T-helper 9 cell (primary cell): ENCODE results near the gene PTAR1.

ENCODE experiments used
- DNase-seq: peaks from one replicate; pipeline ENCODE4 v3.0.0-alpha.2; 2020

PTAR1 gene

DNA sequence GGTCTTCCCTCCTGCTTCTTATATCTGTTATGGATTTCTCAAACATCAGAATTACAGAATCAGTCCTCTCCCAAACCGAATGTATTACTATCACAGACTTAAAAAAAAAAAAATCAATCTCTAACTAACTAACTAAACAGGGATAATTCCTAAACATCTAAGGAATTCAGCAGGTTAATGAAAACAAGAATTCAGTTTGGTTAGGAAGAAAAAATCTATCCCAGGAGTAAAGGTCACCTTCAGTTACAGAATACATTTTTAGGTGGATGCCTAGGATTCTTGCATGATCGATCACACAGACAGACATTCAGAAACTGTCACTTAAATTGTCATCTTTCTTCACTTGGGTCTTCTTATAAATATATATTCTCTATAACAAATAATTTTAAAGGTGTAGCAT lies 11.5 kb downstream of the PTAR1 start:
- no peak for DNase-seq

DNA sequence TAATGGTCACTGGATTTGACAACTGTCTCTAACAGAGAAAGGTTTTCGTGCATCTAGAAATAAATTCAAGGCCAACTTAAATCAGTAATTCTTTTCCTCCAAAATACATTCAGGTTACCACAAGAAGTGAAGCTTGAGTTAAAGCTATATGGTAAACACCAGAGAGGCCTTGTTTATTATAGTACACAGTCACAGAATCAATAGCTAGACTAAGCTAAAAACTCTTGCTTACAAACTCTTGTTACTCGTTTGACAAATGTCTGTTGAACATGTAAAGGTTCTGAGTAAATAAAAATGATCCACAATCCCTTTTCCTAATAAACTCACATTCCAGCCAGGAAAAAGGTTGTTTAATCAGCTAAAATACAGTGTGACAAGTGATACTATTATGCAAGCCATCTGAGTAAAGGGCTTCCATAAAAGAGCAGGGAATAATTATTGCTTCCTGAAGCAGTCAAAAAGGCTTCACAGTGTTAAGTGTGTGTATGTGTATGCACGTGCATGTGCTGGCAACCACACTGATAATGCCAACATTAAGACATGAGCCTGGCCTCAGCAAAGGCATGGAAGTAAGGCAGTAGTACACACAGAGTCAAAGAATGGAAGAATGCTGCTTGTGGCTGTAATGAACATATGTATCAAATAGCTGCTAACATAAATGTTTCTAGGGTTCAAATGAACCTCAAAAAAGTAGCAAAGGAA lies 12.8 kb downstream of the PTAR1 start:
- DNase-seq: no peak

DNA sequence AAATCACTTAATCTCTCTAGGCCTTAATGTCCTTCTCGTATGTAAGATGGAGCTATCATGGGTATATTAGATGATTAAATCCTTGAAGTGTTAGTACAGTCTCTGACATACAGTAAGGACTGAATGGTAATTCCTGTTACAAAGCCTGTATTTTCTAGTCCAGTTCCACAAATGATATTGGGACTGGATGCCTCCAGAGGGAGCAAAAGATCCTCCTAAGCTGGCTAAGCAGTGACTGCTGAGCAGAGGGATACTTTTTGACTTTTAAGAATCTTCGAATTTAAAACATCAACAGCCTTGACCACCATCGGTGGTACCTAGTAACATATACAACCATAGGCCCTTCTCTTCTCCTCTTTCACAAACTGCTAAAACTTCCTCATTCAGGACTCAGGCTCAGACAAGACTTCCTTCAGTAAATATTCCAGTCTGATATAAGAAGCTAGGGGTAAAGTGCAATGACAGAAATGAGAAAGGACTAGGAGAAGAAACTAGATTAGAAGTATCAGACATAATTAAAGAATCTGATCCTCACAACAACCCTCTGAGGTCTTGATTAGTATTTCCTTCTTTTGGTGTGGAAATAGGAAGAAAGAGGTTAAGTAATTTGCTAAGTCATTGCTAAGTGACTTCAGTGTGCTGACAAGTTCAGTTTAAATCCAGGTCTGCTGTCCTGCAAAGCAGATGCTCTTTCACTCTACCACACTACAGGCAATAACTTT lies 13.9 kb downstream of the PTAR1 start:
- DNase-seq: no peak

GRCh38 chr9:69744688-69745380 lies 15.0 kb downstream of the PTAR1 start:
- DNase-seq: no peak

- no peak for DNase-seq
Measured at GRCh38 chr9:69743930-69744329, 15.9 kb downstream of the PTAR1 start.

- DNase-seq: no peak
Measured at GRCh38 chr9:69740872-69741505, 18.8 kb downstream of the PTAR1 start.

DNA sequence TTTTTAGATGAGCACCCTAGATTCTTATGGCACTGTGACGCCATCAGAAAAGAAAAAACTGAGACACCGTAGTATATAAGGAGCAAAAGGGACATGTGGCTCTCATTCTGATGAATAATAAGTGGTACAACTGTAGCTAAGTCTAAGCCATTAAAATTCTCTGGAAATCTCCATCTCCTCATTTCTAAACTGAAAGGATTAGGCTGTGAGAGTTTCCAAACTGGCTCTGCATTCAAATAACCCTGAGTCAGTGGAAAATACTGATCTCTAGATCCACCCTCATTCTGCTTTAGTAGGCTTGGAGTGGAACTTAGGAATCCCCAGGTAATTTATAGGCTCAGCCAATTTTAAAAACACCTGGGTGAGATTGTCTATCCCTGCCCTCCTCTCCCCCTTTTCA lies 28.5 kb downstream of the PTAR1 start:
- no peak for DNase-seq

DNA sequence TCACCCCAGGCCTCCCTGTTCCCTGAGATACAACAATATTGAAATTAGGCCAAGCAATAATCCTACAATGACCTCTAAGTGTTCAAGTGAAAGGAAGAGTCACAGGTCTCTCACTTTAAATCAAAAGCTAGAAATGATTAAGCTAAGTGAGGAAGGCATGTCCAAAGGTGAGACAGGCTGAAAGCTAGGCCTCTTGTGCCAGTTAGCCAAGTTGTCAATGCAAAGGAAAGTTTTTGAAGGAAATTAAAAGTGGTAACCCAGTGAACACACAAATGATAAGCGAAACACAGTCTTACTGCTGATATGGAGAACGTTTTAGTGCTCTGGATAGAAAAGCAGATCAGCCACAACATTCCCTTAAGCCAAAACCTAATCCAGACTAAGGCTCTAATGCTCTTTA lies 39.8 kb downstream of the PTAR1 start:
- DNase-seq: no peak

- DNase-seq: no peak
Measured at GRCh38 chr9:69719367-69719766, 40.4 kb downstream of the PTAR1 start.

- no peak for DNase-seq
Measured at GRCh38 chr9:69718218-69718617, 41.6 kb downstream of the PTAR1 start.

- no peak for DNase-seq
Measured at GRCh38 chr9:69715825-69716224, 44.0 kb downstream of the PTAR1 start.

DNA sequence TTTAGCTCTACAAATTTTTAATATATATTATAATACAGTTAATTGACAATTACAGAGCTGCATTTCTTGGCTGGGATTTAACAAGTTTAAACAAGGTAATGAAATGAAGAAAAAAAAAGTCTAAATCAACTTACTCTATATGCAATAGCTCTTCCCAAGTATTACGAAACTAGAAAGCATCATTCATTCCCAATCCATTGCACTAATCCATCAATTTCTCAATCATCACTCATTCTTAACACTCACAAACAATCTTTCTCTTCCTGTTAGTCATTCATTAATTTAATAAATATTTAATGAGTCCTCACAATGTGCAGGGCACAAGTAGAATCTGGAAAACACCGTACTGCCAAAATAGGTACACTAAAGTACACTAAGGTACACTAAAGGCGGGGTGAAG lies 44.7 kb downstream of the PTAR1 start:
- DNase-seq: no peak

DNA sequence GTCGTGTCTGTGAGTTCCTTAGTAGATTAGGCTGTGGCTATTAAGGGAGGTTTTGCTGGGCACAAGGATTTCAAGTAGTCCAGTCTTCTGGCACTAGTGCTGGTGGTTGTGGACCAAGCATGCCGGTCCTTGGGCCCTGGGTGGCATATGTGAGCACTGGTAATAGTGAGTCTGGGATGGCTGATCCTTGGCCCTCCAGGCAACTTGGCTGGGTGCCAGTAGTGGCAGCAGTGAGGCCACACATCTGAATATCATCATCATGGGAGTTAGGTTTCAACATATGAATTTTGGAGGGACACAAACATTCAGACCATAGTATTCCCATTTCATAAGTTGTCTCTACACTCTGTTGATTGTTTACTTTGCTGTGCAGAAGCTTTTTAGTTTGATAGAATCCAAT lies 62.3 kb downstream of the PTAR1 start:
- no peak for DNase-seq

DNA sequence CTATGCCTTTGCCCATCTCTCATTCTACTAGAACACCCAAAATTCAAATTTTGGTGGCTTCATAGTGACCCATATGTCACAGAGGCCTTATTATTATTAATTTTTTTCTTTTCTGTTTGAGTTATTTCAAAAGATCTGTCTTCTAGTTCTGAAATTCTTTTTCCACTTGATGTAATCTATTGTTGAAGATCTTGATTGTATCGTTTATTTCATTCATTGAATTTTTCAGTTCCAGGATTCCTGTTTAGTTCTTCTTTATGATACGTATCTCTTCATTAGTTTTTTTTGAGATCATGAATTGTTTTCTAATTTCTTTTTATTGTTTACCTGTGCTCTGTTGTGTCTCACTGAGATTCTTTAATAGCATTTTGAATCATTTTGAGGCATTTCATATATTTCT lies 63.0 kb downstream of the PTAR1 start:
- DNase-seq: no peak

- DNase-seq: no peak
Measured at GRCh38 chr9:69689991-69690538, 69.7 kb downstream of the PTAR1 start.

GRCh38 chr9:69683927-69684326 lies 75.9 kb downstream of the PTAR1 start:
- no peak for DNase-seq

- no peak for DNase-seq
Measured at GRCh38 chr9:69678843-69679538, 80.8 kb downstream of the PTAR1 start.

- no peak for DNase-seq
Measured at GRCh38 chr9:69677931-69678330, 81.9 kb downstream of the PTAR1 start.

DNA sequence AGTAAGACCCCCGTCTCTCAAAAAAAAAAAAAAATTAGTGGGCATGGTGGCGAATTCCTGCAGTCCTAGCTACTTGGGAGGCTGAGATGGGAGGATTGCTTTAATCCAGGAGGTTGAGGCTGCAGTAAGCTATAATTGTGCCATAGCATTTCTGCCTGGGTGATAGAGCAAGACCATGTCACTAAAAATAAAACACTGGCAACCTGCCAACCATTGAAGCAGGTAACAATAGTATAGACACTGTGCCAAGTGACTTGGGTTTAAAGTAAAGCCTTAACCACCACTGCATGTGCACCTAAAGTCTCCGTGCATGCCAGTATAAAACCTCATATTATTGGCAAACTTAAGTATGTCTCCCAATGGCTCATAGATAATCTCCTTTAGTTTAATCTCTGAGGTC lies 84.2 kb downstream of the PTAR1 start:
- no peak for DNase-seq

DNA sequence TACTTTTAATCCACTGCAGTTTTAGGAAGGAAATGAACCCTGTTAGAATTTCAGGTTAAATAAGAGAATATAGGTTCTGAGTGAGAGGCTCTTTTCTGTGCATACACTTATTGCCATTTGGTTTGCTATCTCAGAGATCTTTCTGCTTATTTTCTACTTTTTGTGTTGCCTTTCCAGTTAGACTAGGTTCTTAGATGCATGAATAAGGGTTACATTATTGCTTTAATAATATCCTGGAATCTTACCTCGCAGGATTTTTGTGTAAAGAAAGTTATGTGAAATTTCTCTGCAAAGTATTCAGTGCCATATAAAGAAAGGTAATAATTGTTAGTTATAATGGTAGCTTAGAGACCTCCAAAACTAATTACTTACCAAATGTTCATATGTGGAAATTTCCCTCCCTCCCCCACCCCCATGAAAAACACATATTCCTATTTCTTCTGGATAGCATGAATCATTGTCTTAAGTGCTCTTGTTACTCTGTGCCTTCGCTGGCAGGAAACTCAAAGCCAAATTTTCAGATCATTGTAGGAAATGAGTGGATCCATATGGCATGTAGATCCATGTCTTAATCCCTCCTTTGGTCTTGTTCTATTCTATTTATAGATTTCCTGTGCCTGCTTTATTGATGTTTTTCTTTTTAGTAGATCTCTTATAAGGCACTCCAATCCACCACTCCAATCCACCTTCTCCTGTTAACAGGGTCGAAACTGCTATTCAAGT lies 84.9 kb downstream of the PTAR1 start:
- DNase-seq: no peak

- no peak for DNase-seq
Measured at GRCh38 chr9:69674112-69674685, 85.6 kb downstream of the PTAR1 start.

GRCh38 chr9:69673311-69673640 lies 86.5 kb downstream of the PTAR1 start:
- DNase-seq: no peak
